DOHH2 (cell line): ENCODE measurements around the gene MOXD1.

Experiments used
- H3F3A ChIP-seq: fragments of 200-600 bp; sonication (generic), shearing (Covaris generic); 2 replicates; pipeline ENCODE4 v1.6.0; 2016; ENCODE audit warnings: antibody characterized with exemption, mild to moderate bottlenecking; ENCODE audit not compliant: control insufficient read depth, insufficient read depth
- H3K27ac ChIP-seq: fragments of 200-600 bp; sonication (generic); 2 replicates; pipeline ENCODE4 v1.5.1; 2014; ENCODE audit warnings: low read depth, mild to moderate bottlenecking, low read length, moderate library complexity
- H3K27me3 ChIP-seq: fragments of 200-600 bp; sonication (generic); 2 replicates; pipeline ENCODE4 v1.6.1; 2014; ENCODE audit warnings: mild to moderate bottlenecking, low read length, mixed read lengths; ENCODE audit not compliant: control insufficient read depth
- H3K36me3 ChIP-seq: fragments of 200-600 bp; sonication (generic); 2 replicates; pipeline ENCODE4 v1.6.1; 2014; ENCODE audit warnings: mild to moderate bottlenecking, low read length, moderate library complexity, mixed read lengths; ENCODE audit not compliant: control insufficient read depth
- H3K4me1 ChIP-seq: fragments of 200-600 bp; sonication (generic); 2 replicates; pipeline ENCODE4 v1.6.1; 2014; ENCODE audit warnings: mild to moderate bottlenecking, low read length, mixed read lengths; ENCODE audit not compliant: control insufficient read depth
- H3K4me2 ChIP-seq: fragments of 200-600 bp; sonication (generic); 2 replicates; pipeline ENCODE4 v1.6.0; 2014; ENCODE audit warnings: mild to moderate bottlenecking, low read length, moderate library complexity
- H3K4me3 ChIP-seq: fragments of 200-600 bp; sonication (generic); 2 replicates; pipeline ENCODE4 v1.5.1; 2014; ENCODE audit warnings: mild to moderate bottlenecking, low read length, mixed read lengths
- H3K79me2 ChIP-seq: fragments of 200-600 bp; sonication (generic); 2 replicates; pipeline ENCODE4 v1.6.1; 2014; ENCODE audit warnings: mild to moderate bottlenecking, low read length, mixed read lengths; ENCODE audit not compliant: control insufficient read depth
- H3K9me2 ChIP-seq: fragments of 200-600 bp; sonication (generic); replicated peaks from 2 replicates; pipeline ENCODE4 v1.6.1; 2014; ENCODE audit warnings: mild to moderate bottlenecking, low read length, mixed read lengths; ENCODE audit not compliant: control insufficient read depth
- H3K9me3 ChIP-seq: fragments of 200-600 bp; sonication (generic); 2 replicates; pipeline ENCODE4 v1.6.1; 2014; ENCODE audit warnings: antibody characterized with exemption, low read length, mixed read lengths; ENCODE audit not compliant: control insufficient read depth, insufficient read depth
- H4K20me1 ChIP-seq: fragments of 200-600 bp; sonication (generic); 2 replicates; pipeline ENCODE4 v1.6.0; 2014; ENCODE audit warnings: low read depth, mild to moderate bottlenecking, antibody characterized with exemption, low read length, moderate library complexity; ENCODE audit not compliant: control insufficient read depth, insufficient read depth
- CTCF ChIP-seq: fragments of 200-600 bp; sonication (generic); IDR thresholded peaks from one replicate; pipeline ENCODE4 v1.5.1; 2014; ENCODE audit warnings: antibody characterized with exemption, mild to moderate bottlenecking, low read depth, low read length; ENCODE audit not compliant: poor library complexity, severe bottlenecking
- EZH2phosphoT487 ChIP-seq: fragments of 200-600 bp; sonication (generic); IDR thresholded peaks from 2 replicates; pipeline ENCODE4 v1.6.1; 2017; ENCODE audit warnings: borderline replicate concordance, mild to moderate bottlenecking, antibody characterized with exemption, low read length, moderate library complexity, mixed read lengths

Gene MOXD1

GRCh38 chr6:132246120-132246617 lies 155.1 kb downstream of the MOXD1 start:
- Histone ChIP-seq H3K9me3 (no peaks in the 10 kb centered on the region), H3K9me2 (no peaks in the 10 kb centered on the region), H3F3A (no peaks in the 10 kb centered on the region), H4K20me1 (no peaks in the 10 kb centered on the region), H3K4me3 (no peak overlapping the region), H3K27me3 (no peaks in the 10 kb centered on the region), H3K4me2 (no peak overlapping the region), H3K4me1 (peaks cover 2% of the 10 kb centered on the region), H3K36me3 (no peaks in the 10 kb centered on the region), H3K27ac (no peak overlapping the region), H3K79me2 (no peaks in the 10 kb centered on the region)
- TF ChIP-seq CTCF (no peak), EZH2phosphoT487 (no peak)
